ENCODE results near the gene SMARCC2. TPM values are rescaled to one million over a fixed set of nuclear protein-coding genes. Genes with fewer than 3 reads are reported as not detected.
"Not testable (repeated sequence)": the region's sequence is repeated elsewhere in the genome, so short reads cannot be mapped to it uniquely, and the experiment has no call there.

The SMARCC2 gene
- total RNA-seq, 1 experiment from 2014 or later = 20.9 TPM

GRCh38 chr12:56219840-56220239 lies 30.6 kb upstream of the SMARCC2 start:
- in situ Hi-C loops (cut with HindIII; ENCODE audit: low pct_unique_long_range_greater_than_20kb, low sequenced_read_pairs) = no loop called here
- DNase-seq (ENCODE audit: low read depth, low spot score) = no peak

DNA sequence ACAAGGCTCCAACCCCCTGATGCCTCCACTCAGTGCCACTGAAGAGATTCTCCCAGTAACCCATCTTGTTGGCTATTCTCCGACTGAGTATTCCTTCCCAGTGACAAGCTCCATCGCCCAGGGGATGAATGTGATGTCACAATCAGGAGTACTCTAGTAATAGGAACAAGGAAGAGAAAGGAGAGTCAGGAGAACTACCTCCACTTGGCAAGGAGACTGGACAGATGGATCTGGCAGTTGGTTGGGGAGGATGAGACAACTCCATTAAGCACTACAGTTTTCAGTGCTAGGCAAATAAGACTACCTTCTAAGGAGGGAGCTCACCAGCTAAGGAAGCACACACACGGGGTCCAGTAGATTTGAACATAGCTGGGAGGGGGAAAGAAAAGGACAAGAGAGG lies 27.2 kb upstream of the SMARCC2 start:
- DNase-seq (ENCODE audit: low read depth, low spot score) = no peak
- in situ Hi-C loops (cut with HindIII; ENCODE audit: low pct_unique_long_range_greater_than_20kb, low sequenced_read_pairs) = no loop called here

DNA sequence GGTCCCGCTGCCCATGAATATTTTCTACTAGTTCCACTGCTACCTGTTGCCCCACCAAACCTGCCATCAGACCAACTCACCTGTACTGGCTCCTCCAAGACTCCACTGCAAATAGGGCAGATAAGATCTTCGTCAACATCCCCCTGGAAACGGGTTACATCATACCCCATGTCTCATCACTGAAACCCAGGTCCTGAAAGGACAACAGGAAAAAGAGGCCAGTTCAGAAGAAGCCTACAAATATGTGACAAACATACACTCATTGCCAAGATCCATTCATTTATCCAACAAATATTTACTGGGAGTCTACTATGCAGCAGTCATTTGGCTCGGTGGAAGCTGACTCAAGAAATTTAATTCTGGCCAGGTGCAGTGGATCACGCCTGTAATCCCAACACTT lies 24.6 kb upstream of the SMARCC2 start:
- no peak for DNase-seq (ENCODE audit: low read depth, low spot score)
- in situ Hi-C loops (cut with HindIII; ENCODE audit: low pct_unique_long_range_greater_than_20kb, low sequenced_read_pairs) = no loop called here

GRCh38 chr12:56212361-56212760 lies 23.1 kb upstream of the SMARCC2 start:
- in situ Hi-C loops (cut with HindIII; ENCODE audit: low pct_unique_long_range_greater_than_20kb, low sequenced_read_pairs) = no loop called here

DNA sequence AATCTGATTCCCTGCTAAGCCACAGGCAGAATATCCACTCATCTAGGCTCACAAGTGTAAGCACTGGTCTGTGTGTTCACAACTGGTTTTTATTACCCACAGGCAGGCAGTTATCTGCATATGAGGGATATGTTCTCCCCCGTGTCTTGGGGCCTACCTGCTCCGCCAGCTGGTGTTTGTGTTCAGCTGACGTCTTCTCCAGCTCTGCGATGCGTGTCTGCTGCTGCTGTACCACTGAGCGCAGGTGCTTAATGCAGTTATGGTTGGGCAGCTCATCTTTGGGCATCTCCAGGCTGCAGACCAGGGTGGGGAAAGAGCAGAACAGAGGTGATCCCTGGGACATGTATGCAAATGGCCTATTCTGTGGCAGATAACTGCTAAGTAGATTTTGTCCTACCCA lies 18.7 kb upstream of the SMARCC2 start:
- in situ Hi-C loops (cut with HindIII; ENCODE audit: low pct_unique_long_range_greater_than_20kb, low sequenced_read_pairs) = no loop called here
- no peak for DNase-seq (ENCODE audit: low read depth, low spot score)

More at GRCh38 chr12:56212361-56212760, 23.1 kb upstream of the SMARCC2 start:
- DNase-seq (ENCODE audit: low read depth, low spot score) = no peak

DNA sequence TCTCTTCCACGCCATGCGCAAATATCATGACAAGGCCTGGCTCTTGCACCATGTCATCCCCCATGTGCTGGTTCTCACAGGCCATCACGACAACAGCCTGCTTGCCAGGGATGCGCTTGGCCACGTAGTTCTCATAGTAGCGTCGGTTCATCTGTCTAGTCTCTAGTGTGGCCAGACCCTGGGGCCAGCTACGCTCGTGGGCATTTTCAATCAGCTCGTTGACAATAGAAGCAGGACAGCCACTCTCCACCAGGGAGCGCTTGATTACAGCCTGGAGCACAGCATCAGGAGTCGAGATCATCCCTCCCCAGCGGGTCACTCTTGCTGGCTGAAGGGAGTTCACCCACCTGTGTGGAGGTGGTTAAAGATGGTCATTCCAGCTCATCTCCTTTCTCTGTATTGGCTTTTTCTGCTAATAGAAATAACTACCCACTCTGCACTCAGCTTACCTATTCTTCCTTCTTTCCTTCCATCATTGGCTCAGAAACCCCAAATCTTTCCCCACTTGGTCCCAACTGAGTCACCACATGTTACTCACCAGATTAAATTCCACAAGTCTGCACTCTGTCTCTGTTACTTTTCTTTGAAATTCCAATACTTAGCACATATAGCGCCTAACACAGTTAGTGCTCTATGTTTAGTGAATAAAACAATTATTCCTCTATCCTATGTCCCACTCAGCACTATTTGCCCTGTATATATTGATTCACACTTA lies 17.3 kb upstream of the SMARCC2 start:
- in situ Hi-C loops (cut with HindIII; ENCODE audit: low pct_unique_long_range_greater_than_20kb, low sequenced_read_pairs) = no loop called here

DNA sequence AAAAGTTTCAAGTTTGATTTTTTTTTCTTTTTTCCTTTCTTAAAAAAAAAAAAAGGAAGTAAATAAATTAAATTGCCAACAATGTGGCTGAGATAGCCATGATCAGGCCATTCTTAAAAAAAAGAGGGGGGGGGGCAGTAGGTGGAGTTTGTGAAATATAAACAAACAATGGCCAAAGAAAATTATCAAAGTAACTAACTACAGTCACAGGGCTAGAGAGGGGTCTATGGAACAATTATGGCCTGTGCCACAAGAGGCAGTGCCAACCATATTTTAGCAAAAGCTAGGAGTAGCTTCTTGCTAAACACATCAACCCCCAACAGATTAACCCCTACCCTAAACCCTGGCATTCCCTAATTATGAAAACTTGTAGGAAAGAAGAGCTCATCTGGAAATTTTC lies 16.2 kb upstream of the SMARCC2 start:
- DNase-seq (ENCODE audit: low read depth, low spot score) = no peak
- in situ Hi-C loops (cut with HindIII; ENCODE audit: low pct_unique_long_range_greater_than_20kb, low sequenced_read_pairs) = no loop called here

More for the DNA sequence above, 17.3 kb upstream of the SMARCC2 start:
- peak; percentile 81 for DNase-seq (ENCODE audit: low read depth, low spot score)

DNA sequence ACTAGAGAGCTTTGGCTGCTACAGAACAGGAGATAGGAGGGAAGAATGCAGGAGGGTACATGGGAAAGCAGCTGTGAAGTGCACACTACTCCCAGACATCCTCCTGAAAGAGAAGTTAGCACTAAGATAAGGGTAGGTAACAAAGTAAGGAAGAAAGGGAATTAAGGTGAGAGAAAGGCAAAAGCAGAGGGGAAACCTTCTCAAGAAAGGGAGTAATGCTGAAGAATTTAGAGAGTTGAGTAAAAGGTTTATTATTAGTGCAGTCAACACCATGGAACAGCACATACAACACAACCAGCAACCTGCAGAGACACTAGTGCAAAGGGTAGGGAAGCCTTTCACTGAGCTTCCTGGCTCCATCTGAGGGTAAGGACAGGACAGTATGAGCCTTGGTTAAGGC lies 15.0 kb upstream of the SMARCC2 start:
- in situ Hi-C loops (cut with HindIII; ENCODE audit: low pct_unique_long_range_greater_than_20kb, low sequenced_read_pairs) = no loop called here
- DNase-seq (ENCODE audit: low read depth, low spot score) = no peak

- in situ Hi-C loops (cut with HindIII; ENCODE audit: low pct_unique_long_range_greater_than_20kb, low sequenced_read_pairs) = no loop called here
- DNase-seq (ENCODE audit: low read depth, low spot score) = no peak
Observed at GRCh38 chr12:56202838-56203237, 13.6 kb upstream of the SMARCC2 start.

GRCh38 chr12:56202366-56202765 lies 13.1 kb upstream of the SMARCC2 start:
- in situ Hi-C loops (cut with HindIII; ENCODE audit: low pct_unique_long_range_greater_than_20kb, low sequenced_read_pairs) = no loop called here
- DNase-seq (ENCODE audit: low read depth, low spot score) = no peak

DNA sequence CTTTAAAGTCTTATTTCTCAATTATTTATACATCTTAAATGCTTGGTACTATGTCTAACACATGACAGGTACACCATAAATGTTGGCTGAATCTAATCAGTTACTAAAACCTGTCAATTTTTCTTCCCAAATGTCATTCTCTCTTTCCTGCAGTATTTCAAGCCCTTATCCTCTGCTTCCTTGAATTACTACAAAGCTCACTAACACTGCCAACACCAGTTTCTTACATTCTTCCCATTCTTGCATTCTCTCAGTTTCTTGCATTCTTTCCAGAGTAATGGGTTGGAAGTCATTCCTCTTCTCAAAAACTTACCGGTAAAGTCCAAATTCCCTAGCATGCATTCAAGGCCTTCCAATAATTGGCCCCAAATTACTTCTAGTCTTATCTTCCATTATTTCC lies 9.6 kb upstream of the SMARCC2 start:
- DNase-seq (ENCODE audit: low read depth, low spot score) = no peak
- in situ Hi-C loops (cut with HindIII; ENCODE audit: low pct_unique_long_range_greater_than_20kb, low sequenced_read_pairs) = no loop called here

- in situ Hi-C loops (cut with HindIII; ENCODE audit: low pct_unique_long_range_greater_than_20kb, low sequenced_read_pairs) = no loop called here
Observed at GRCh38 chr12:56197921-56198635, 8.8 kb upstream of the SMARCC2 start.

DNA sequence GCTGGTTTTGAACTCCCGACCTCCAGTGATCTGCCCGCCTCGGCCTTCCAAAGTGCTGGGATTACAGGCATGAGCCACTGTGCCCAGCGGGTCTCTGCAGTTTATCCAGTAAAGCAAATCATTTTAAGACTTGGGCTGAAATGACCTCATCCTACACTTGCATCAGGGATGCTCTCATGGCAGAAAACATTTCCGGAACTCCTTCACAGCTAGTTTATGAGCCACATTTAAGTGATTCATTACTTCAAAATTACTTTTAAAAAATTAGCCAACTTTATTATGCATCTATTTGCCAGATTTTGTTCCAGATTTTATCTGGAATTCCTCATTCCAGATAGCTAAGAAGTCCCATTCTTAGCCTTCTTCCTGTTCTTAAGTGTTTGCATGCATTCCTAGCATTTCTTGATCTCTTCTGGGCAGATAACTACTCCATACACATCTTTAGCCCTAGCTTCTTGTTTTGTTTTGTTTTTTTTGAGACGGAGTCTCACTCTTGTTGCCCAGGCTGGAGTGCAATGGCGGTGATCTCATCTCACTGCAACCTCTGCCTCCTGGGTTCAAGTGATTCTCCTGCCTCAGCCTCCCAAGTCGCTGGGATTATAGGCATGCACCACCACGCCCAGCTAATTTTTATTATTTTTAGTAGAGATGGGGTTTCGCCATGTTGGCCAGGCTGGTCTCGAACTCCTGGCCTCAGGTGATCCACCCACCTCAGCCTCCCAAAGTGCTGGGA lies 7.7 kb upstream of the SMARCC2 start:
- in situ Hi-C loops (cut with HindIII; ENCODE audit: low pct_unique_long_range_greater_than_20kb, low sequenced_read_pairs); DNase-seq (ENCODE audit: low read depth, low spot score): not testable (repeated sequence)

More at GRCh38 chr12:56197921-56198635, 8.8 kb upstream of the SMARCC2 start:
- no peak for DNase-seq (ENCODE audit: low read depth, low spot score)

DNA sequence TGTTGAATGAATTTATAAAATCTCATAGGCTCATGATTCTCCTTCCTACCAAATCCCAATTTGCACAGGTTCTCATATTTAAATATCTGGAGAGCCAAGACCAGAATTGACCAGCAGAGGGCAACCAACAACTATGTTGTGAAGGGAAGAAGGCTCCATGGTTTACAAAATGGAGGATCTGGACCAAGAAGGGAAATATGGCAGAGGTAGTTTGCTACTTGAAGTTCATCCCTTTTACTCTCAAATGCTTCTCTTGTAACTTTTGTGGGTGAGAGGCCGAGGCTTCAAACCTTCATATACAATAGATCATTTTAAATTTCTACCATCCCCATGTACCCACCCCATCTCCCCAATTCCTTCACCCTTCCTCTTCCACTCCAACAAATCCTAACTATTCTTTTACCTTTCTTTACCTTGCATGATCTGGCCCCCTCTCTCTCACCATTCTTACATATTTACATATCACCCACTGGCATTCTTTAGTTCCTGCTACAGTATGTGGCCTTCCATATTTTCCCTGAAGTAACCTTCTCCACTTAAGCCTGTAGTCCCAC lies 3.8 kb upstream of the SMARCC2 start:
- in situ Hi-C loops (cut with HindIII; ENCODE audit: low pct_unique_long_range_greater_than_20kb, low sequenced_read_pairs) = loop anchor here (5.0 kb wide), 1 partner anchor 76 kb away; the partner anchor contains the start of genes RPL41 and ZC3H10
- DNase-seq (ENCODE audit: low read depth, low spot score) = peak; percentile 93

GRCh38 chr12:56192582-56192981 lies 3.3 kb upstream of the SMARCC2 start:
- in situ Hi-C loops (cut with HindIII; ENCODE audit: low pct_unique_long_range_greater_than_20kb, low sequenced_read_pairs) = loop anchor here (5.0 kb wide), 1 partner anchor 75 kb away; the partner anchor contains the start of genes RPL41 and ZC3H10

DNA sequence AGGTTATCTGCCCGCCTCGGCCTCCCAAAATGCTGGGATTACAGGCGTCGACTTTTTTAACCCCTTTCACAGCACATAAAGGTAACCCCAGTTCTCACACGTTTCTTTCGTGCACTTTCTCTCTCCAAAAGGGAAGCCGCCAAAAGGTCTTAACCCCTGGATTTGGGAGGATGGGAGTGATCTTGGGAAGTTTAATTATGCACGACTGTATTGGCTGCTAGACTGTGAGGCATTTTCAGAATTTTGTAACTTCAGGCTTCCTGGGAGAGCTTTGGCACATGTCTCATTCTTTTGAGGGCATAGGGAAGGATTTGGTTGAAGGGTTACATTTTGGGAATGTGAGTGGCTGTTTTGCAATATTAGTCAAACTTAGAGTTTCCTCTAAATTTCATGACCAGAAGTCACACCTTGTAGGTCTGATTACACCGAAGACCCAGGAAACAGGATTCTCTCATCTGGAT lies 1.4 kb upstream of the SMARCC2 start:
- peak; percentile 13 for DNase-seq (ENCODE audit: low read depth, low spot score)
- in situ Hi-C loops (cut with HindIII; ENCODE audit: low pct_unique_long_range_greater_than_20kb, low sequenced_read_pairs) = loop anchor here (5.0 kb wide), 1 partner anchor 73 kb away; the partner anchor contains the start of genes RPL41 and ZC3H10

More at GRCh38 chr12:56192582-56192981, 3.3 kb upstream of the SMARCC2 start:
- no peak for DNase-seq (ENCODE audit: low read depth, low spot score)

DNA sequence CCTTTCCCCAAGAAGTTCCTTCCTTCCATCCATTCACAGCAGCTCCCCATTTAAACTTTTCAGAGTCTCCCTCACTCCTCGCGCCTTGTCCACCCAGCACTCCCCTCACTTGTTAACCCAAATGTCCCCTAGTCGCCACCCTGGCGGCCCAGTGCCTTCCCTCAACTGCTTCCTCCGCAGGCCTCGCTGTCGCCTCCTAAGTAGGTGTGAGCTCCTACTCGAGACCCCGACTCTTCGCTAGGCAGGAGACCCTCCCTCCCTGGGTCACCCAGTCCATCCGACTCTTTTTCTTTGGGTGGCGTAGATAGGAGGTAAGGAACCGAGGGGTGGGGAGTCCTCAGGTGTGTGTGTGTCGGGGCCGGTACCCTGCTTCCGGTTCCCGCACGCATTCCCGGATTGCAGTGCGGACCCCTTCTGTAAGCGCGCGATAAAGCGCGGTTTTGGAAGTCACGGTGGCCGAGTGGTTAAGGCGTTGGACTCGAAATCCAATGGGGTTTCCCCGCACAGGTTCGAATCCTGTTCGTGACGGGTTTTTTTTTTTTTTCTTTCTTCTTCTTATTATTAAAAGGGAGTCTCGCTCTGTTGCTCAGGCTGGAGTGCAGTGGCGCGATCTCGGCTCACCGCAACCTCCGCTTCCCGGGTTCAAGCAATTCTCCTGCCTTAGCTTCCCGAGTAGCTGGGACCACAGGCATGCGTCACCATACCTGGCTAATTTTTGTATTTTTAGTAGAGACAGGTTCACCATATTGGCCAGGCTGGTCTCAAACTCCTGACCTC lies 823 bp upstream of the SMARCC2 start:
- peak; percentile 91 for DNase-seq (ENCODE audit: low read depth, low spot score)
- in situ Hi-C loops (cut with HindIII; ENCODE audit: low pct_unique_long_range_greater_than_20kb, low sequenced_read_pairs) = loop anchor here (5.0 kb wide), 1 partner anchor 73 kb away; the partner anchor contains the start of genes RPL41 and ZC3H10
